VCaP (cell line): Measurements from ENCODE around the gene CDH8.
A peak's percentile ranks its signal among the peaks of the same experiment; 100 is the strongest.

Experiments used
- H3K27ac ChIP-seq: fragments of 450-650 bp; 2 replicates; pipeline ENCODE4 v1.5.1; 2017
- TF ChIP-seq, protein P1 (sequence below): fragments of 450-650 bp; conservative IDR thresholded peaks from 2 replicates; pipeline ENCODE4 v1.5.1; 2017; ENCODE audit warnings: mild to moderate bottlenecking, moderate library complexity

The CDH8 gene

DNA sequence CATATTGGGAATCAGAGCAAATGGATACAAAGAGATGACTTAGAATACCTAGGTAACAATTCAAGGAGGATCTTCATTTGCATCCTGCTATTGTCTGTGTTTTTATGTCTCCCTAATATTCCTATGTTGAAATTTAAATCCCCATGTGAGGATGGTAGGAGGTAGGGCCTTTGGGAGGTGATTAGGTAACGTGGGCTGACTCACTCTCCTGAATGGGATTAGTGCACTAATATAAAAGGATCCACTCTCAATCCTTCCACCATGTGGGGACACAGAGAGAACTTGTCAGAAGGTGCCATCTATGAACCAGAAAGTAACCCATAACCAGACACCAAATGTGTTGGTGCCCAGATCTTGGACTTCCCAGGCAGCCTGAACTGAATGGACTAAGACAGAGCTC is 83.4 kb downstream of the CDH8 start:
- TF ChIP-seq, protein P1, sequence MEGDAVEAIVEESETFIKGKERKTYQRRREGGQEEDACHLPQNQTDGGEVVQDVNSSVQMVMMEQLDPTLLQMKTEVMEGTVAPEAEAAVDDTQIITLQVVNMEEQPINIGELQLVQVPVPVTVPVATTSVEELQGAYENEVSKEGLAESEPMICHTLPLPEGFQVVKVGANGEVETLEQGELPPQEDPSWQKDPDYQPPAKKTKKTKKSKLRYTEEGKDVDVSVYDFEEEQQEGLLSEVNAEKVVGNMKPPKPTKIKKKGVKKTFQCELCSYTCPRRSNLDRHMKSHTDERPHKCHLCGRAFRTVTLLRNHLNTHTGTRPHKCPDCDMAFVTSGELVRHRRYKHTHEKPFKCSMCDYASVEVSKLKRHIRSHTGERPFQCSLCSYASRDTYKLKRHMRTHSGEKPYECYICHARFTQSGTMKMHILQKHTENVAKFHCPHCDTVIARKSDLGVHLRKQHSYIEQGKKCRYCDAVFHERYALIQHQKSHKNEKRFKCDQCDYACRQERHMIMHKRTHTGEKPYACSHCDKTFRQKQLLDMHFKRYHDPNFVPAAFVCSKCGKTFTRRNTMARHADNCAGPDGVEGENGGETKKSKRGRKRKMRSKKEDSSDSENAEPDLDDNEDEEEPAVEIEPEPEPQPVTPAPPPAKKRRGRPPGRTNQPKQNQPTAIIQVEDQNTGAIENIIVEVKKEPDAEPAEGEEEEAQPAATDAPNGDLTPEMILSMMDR: no peak
- no peak overlapping the region for H3K27ac ChIP-seq

DNA sequence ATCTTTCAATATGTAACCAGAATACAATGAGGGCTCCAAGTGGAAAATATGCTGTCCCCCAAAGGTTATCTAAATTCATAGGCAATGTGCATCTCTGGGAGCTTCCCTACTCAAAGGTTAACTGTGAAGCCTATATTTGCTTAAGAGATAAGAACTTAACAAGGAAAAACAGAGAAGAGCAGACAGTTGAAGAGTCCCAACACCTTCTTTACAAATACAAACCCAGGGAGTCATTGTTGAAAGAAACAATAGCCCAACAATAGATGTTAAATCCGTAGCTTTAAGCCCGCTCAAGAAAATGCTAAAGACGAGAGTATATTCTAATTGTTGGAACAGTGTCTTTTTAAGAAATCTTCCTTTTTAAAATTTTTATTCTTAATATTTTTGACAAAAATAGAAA is 87.8 kb downstream of the CDH8 start:
- TF ChIP-seq, protein P1: no peak
- H3K27ac ChIP-seq: no peak overlapping the region

GRCh38 chr16:61946019-61946418 is 90.2 kb downstream of the CDH8 start:
- TF ChIP-seq, protein P1: no peak
- H3K27ac ChIP-seq: no peak overlapping the region

GRCh38 chr16:61945511-61945910 is 90.7 kb downstream of the CDH8 start:
- TF ChIP-seq, protein P1: no peak
- H3K27ac ChIP-seq: no peak overlapping the region

- TF ChIP-seq, protein P1: no peak
- no peak overlapping the region for H3K27ac ChIP-seq
Observed at GRCh38 chr16:61944004-61944403, 92.2 kb downstream of the CDH8 start.

GRCh38 chr16:61940611-61941010 is 95.6 kb downstream of the CDH8 start:
- TF ChIP-seq, protein P1: no peak
- H3K27ac ChIP-seq: no peak overlapping the region

DNA sequence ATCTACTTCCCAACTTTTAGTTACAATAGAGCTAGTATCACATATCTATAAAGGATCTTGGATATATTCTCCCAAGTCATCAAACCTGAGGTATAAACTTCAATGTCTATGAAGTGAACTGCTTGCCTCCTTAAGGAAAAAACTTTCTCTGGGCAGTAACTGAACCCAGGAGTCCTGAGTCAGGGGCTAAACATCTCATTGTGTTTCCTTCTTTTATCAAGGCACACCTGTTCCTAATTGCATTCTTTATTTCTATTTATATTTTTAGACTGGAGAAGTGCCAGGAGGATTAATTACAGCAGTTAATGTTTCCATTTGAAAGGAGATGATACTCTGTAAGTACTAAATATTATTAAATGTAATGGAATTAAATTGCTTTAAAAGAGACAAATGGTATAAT is 98.6 kb downstream of the CDH8 start:
- H3K27ac ChIP-seq: no peak overlapping the region
- TF ChIP-seq, protein P1: no peak

DNA sequence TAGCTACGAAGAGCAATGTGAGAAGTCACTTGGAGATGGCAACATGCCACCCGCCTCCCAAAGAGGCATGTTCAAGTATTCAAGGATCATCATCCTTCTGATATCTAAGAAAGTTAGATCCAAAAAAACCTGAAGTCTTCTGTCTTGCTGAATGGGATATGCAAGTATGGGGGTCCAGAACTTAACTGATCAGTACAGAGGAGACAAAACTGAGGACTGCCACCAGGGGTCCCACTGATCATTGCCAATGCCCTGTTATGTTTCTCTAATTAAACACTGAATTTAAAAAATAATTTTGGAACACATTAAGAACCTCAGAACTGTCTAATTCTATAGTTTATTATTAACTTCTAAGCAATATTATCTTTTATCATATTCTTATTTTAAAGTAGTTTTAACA is 99.7 kb downstream of the CDH8 start:
- TF ChIP-seq, protein P1: 0 out of 2 replicates have a peak, but pooled peaks have one; percentile 27
- no peak overlapping the region for H3K27ac ChIP-seq
